Gastrocnemius medialis (tissue), 4 donors: ENCODE measurements around the gene RCAN2. TPM values are rescaled to one million over a fixed set of nuclear protein-coding genes. Genes with fewer than 3 reads are reported as not detected.

ENCODE experiments used
- ATAC-seq, 2 donors: fragments of 150-250 bp; one replicate each; pipeline ENCODE4 v1.9.1; 2016
- DNase-seq, 2 donors: peaks; one replicate each; pipeline ENCODE4 v3.0.0-alpha.2; 2019
- H3K27ac ChIP-seq, 4 donors: fragments of 200-600 bp; sonication (generic); 1 replicate in 1 of 4; 2 replicates in 3 of 4; pipeline ENCODE4 v1.5.1; 2016 to 2018; ENCODE audit warnings: mild to moderate bottlenecking in 2 of 4, moderate library complexity in 1 of 4
- H3K27me3 ChIP-seq, 3 donors: fragments of 200-600 bp; sonication (generic) in 2 of 3; 1 replicate in 1 of 3; 2 replicates in 2 of 3; pipeline versions ENCODE4 v1.5.1 to v1.6.0; 2016 to 2019; ENCODE audit warnings: mild to moderate bottlenecking in 1 of 3, moderate library complexity in 1 of 3
- H3K36me3 ChIP-seq, 2 donors: fragments of 200-600 bp; sonication (generic) in 1 of 2; one replicate each; pipeline ENCODE4 v1.5.1; 2017 to 2018
- H3K4me1 ChIP-seq, 2 donors: fragments of 200-600 bp; sonication (generic) in 1 of 2; one replicate each; pipeline ENCODE4 v1.5.1; 2016 to 2017; ENCODE audit warnings: mild to moderate bottlenecking in 2 of 2
- H3K4me3 ChIP-seq, 4 donors: fragments of 200-600 bp; sonication (generic) in 3 of 4; 1 replicate in 1 of 4; 2 replicates in 3 of 4; pipeline ENCODE4 v1.5.1; 2016 to 2019; ENCODE audit warnings: mild to moderate bottlenecking in 2 of 4
- H3K9me3 ChIP-seq, 3 donors: fragments of 200-600 bp; sonication (generic) in 2 of 3; 1 replicate in 1 of 3; 2 replicates in 2 of 3; pipeline ENCODE4 v1.5.1; 2016 to 2019
- CTCF ChIP-seq, 5 experiments: fragments of 450-650 bp in 3 of 5; fragments of 200-600 bp in 2 of 5; sonication (generic) in 2 of 5; IDR thresholded peaks in 4 of 5; conservative IDR thresholded peaks in 1 of 5; 1 replicate in 4 of 5; 2 replicates in 1 of 5; pipeline ENCODE4 v1.5.1; 2016 to 2019; ENCODE audit warnings: antibody characterized with exemption in 5 of 5, mild to moderate bottlenecking in 3 of 5, moderate library complexity in 3 of 5
- POLR2A ChIP-seq, 2 donors: fragments of 450-650 bp; IDR thresholded peaks; one replicate each; pipeline ENCODE4 v1.6.1; 2017; ENCODE audit warnings: antibody characterized with exemption in 2 of 2, mild to moderate bottlenecking in 2 of 2, moderate library complexity in 2 of 2
- in situ Hi-C, 4 donors: fragments of 200-750 bp; cut with MboI; loops; one replicate each; pipeline versions ENCODE4 v1.15.0 to v1.8.0; 2017; ENCODE audit warnings: low sequenced_read_pairs in 4 of 4
- intact Hi-C: fragments of 100-400 bp; cut with DNase I; formaldehyde crosslinking; loops from one replicate; pipeline ENCODE4 v1.15.1; 2023; ENCODE audit warnings: low total_unique reads
- total RNA-seq, 4 donors: library from RNA; depleted of rRNA; stranded (reverse); fragments of >200 nt; gene quantifications; one replicate each; pipeline versions ENCODE4 v1.1.0 to v1.2.3, GENCODE V29; 2016

RCAN2 gene
- total RNA-seq, 4 donors from 2014 or later: 26.2 to 88.8 (median 43.2) TPM

- intact Hi-C loops (loop anchor here (1.0 kb wide), 1 partner anchor 117 kb away; no protein-coding TSS in a partner anchor), in situ Hi-C loops (loop anchor here in 3 of 4 donors (10.0 to 25.0 kb wide), 3 partner anchors 112 to 430 kb away; no protein-coding TSS in a partner anchor)
- Histone ChIP-seq H3K4me1 (peaks cover 0 to 10% of the 10 kb centered on the region in 2 donors), H3K9me3 (no peaks in the 10 kb centered on the region), H3K36me3 (no peaks in the 10 kb centered on the region), H3K27ac (no peak overlapping the region), H3K27me3 (no peaks in the 10 kb centered on the region), H3K4me3 (no peak overlapping the region)
- peak in 1 of 5 experiments; percentile 24 for TF ChIP-seq CTCF (IDR thresholded peaks at IDR 0.05 in 4 of 5, conservative IDR thresholded peaks at IDR 0.05 in 1 of 5)
- TF ChIP-seq POLR2A (IDR thresholded peaks at IDR 0.05): no peak
- peak; percentile 81 to 87 for ATAC-seq
- DNase-seq: no peak
These were observed 284.1 kb downstream of the RCAN2 start for GRCh38 chr6:46207174-46207573.

- DNase-seq (no peak), ATAC-seq (no peak)
- Histone ChIP-seq H3K9me3 (no peaks in the 10 kb centered on the region), H3K27ac (no peak overlapping the region), H3K36me3 (no peaks in the 10 kb centered on the region), H3K27me3 (no peaks in the 10 kb centered on the region), H3K4me3 (no peak overlapping the region), H3K4me1 (peaks cover 0 to 10% of the 10 kb centered on the region in 2 donors)
- TF ChIP-seq CTCF (IDR thresholded peaks at IDR 0.05 in 4 of 5, conservative IDR thresholded peaks at IDR 0.05 in 1 of 5) (no peak), POLR2A (IDR thresholded peaks at IDR 0.05) (no peak)
- in situ Hi-C loops: loop anchor here in 3 of 4 donors (10.0 to 25.0 kb wide), 3 partner anchors 110 to 432 kb away; no protein-coding TSS in a partner anchor
- intact Hi-C loops: no loop called here
These were observed 286.2 kb downstream of the RCAN2 start for GRCh38 chr6:46204880-46205650.

GRCh38 chr6:46203391-46204177 is 287.7 kb downstream of the RCAN2 start:
- TF ChIP-seq CTCF (IDR thresholded peaks at IDR 0.05 in 4 of 5, conservative IDR thresholded peaks at IDR 0.05 in 1 of 5) (no peak), POLR2A (IDR thresholded peaks at IDR 0.05) (no peak)
- no peak for DNase-seq
- in situ Hi-C loops: loop anchor here in 3 of 4 donors (10.0 to 25.0 kb wide), 3 partner anchors 109 to 434 kb away; no protein-coding TSS in a partner anchor

GRCh38 chr6:46201702-46202101 is 289.5 kb downstream of the RCAN2 start:
- Histone ChIP-seq H3K9me3 (no peaks in the 10 kb centered on the region), H3K27ac (no peak overlapping the region), H3K36me3 (no peaks in the 10 kb centered on the region), H3K4me3 (no peak overlapping the region), H3K27me3 (no peaks in the 10 kb centered on the region), H3K4me1 (peaks cover 0 to 18% of the 10 kb centered on the region in 2 donors)
- intact Hi-C loops: no loop called here
- DNase-seq: no peak
- TF ChIP-seq CTCF (IDR thresholded peaks at IDR 0.05 in 4 of 5, conservative IDR thresholded peaks at IDR 0.05 in 1 of 5) (no peak), POLR2A (IDR thresholded peaks at IDR 0.05) (no peak)
- no peak for ATAC-seq
- in situ Hi-C loops: loop anchor here in 3 of 4 donors (10.0 to 25.0 kb wide), 3 partner anchors 107 to 436 kb away; no protein-coding TSS in a partner anchor

More at GRCh38 chr6:46203391-46204177, 287.7 kb downstream of the RCAN2 start:
- Histone ChIP-seq H3K27ac (peak overlapping the region in 1 of 4 donors; percentile 57), H3K27me3 (no peaks in the 10 kb centered on the region), H3K4me1 (peaks cover 0 to 18% of the 10 kb centered on the region in 2 donors), H3K36me3 (no peaks in the 10 kb centered on the region), H3K9me3 (no peaks in the 10 kb centered on the region), H3K4me3 (no peak overlapping the region)
- intact Hi-C loops: no loop called here
- ATAC-seq: peak in 1 of 2 donors; percentile 44
